Measurements from ENCODE around the gene DHTKD1. TPM values are rescaled to one million over a fixed set of nuclear protein-coding genes. Genes with fewer than 3 reads are reported as not detected.
"Not testable (repeated sequence)": the region's sequence is repeated elsewhere in the genome, so short reads cannot be mapped to it uniquely, and the experiment has no call there.

The DHTKD1 gene
- total RNA-seq, 1 experiment from 2014 or later: 15.5 TPM

- Histone ChIP-seq H3K36me3 (no peaks in the 10 kb centered on the region), H3K4me3 (no peak overlapping the region), H3K9me3 (no peaks in the 10 kb centered on the region), H3K27me3 (no peaks in the 10 kb centered on the region)
- DNase-seq: no peak
Measured at GRCh38 chr10:12051241-12051640, 17.5 kb upstream of the DHTKD1 start.

GRCh38 chr10:12055732-12056131 lies 13.0 kb upstream of the DHTKD1 start:
- no peaks in the 10 kb centered on the region for H3K9me3 ChIP-seq
- H3K4me3 ChIP-seq: no peak overlapping the region
- no peak for DNase-seq
- H3K27me3 ChIP-seq: no peaks in the 10 kb centered on the region
- no peaks in the 10 kb centered on the region for H3K36me3 ChIP-seq

- peak; percentile 7 for DNase-seq
- Histone ChIP-seq H3K9me3 (no peaks in the 10 kb centered on the region), H3K27me3 (no peaks in the 10 kb centered on the region), H3K36me3 (no peaks in the 10 kb centered on the region), H3K4me3 (no peak overlapping the region)
Measured at GRCh38 chr10:12056748-12057147, 12.0 kb upstream of the DHTKD1 start.

- no peaks in the 10 kb centered on the region for H3K27me3 ChIP-seq
- H3K36me3 ChIP-seq: no peaks in the 10 kb centered on the region
- H3K4me3 ChIP-seq: no peak overlapping the region
- no peaks in the 10 kb centered on the region for H3K9me3 ChIP-seq
- no peak for DNase-seq
Measured at GRCh38 chr10:12061124-12061523, 7.6 kb upstream of the DHTKD1 start.

GRCh38 chr10:12062754-12063482 lies 5.8 kb upstream of the DHTKD1 start:
- Histone ChIP-seq H3K36me3 (no peaks in the 10 kb centered on the region), H3K4me3 (no peak overlapping the region), H3K27me3 (no peaks in the 10 kb centered on the region), H3K9me3 (no peaks in the 10 kb centered on the region)
- no peak for DNase-seq

GRCh38 chr10:12063483-12063818 lies 5.3 kb upstream of the DHTKD1 start:
- Histone ChIP-seq H3K9me3 (no peaks in the 10 kb centered on the region), H3K27me3 (no peaks in the 10 kb centered on the region), H3K4me3 (no peak overlapping the region), H3K36me3 (no peaks in the 10 kb centered on the region)
- no peak for DNase-seq

GRCh38 chr10:12067336-12067735 lies 1.4 kb upstream of the DHTKD1 start:
- H3K27me3 ChIP-seq: no peaks in the 10 kb centered on the region
- H3K4me3 ChIP-seq: no peak overlapping the region
- H3K9me3 ChIP-seq: no peaks in the 10 kb centered on the region
- no peak for DNase-seq
- H3K36me3 ChIP-seq: no peaks in the 10 kb centered on the region

- not testable (repeated sequence) for H3K4me3 ChIP-seq, H3K36me3 ChIP-seq, H3K9me3 ChIP-seq, H3K27me3 ChIP-seq, DNase-seq
Measured at GRCh38 chr10:12071441-12071840, 2.7 kb downstream of the DHTKD1 start.

GRCh38 chr10:12073526-12073925 lies 4.8 kb downstream of the DHTKD1 start:
- no peak for DNase-seq
- no peak overlapping the region for H3K4me3 ChIP-seq

GRCh38 chr10:12077580-12078180 lies 8.9 kb downstream of the DHTKD1 start:
- Histone ChIP-seq H3K9me3 (no peaks in the 10 kb centered on the region), H3K36me3 (no peaks in the 10 kb centered on the region), H3K27me3 (no peaks in the 10 kb centered on the region), H3K4me3 (no peak overlapping the region)
- DNase-seq: no peak

More at GRCh38 chr10:12073526-12073925, 4.8 kb downstream of the DHTKD1 start:
- Histone ChIP-seq H3K9me3 (no peaks in the 10 kb centered on the region), H3K27me3 (no peaks in the 10 kb centered on the region), H3K36me3 (no peaks in the 10 kb centered on the region)

- no peak overlapping the region for H3K4me3 ChIP-seq
- DNase-seq: no peak
- no peaks in the 10 kb centered on the region; the same call in 1 of the 2 replicates for H3K36me3 ChIP-seq
- H3K27me3 ChIP-seq: no peaks in the 10 kb centered on the region
- H3K9me3 ChIP-seq: no peaks in the 10 kb centered on the region
Measured at GRCh38 chr10:12081470-12081869, 12.7 kb downstream of the DHTKD1 start.

GRCh38 chr10:12081879-12082557 lies 13.3 kb downstream of the DHTKD1 start:
- Histone ChIP-seq H3K4me3 (no peak overlapping the region), H3K27me3 (no peaks in the 10 kb centered on the region), H3K36me3 (no peaks in the 10 kb centered on the region; the same call in 1 of the 2 replicates), H3K9me3 (no peaks in the 10 kb centered on the region)
- DNase-seq: no peak

- no peak for DNase-seq
- no peaks in the 10 kb centered on the region; the same call in none of the 2 replicates for H3K36me3 ChIP-seq
- H3K9me3 ChIP-seq: no peaks in the 10 kb centered on the region
- no peaks in the 10 kb centered on the region for H3K27me3 ChIP-seq
- no peak overlapping the region for H3K4me3 ChIP-seq
Measured at GRCh38 chr10:12088919-12089318, 20.2 kb downstream of the DHTKD1 start.

GRCh38 chr10:12091421-12091820 lies 22.7 kb downstream of the DHTKD1 start:
- no peak for DNase-seq
- Histone ChIP-seq H3K36me3 (no peaks in the 10 kb centered on the region; the same call in none of the 2 replicates), H3K4me3 (no peak overlapping the region), H3K27me3 (no peaks in the 10 kb centered on the region), H3K9me3 (no peaks in the 10 kb centered on the region)

- DNase-seq, H3K27me3 ChIP-seq, H3K4me3 ChIP-seq, H3K36me3 ChIP-seq, H3K9me3 ChIP-seq: not testable (repeated sequence)
Measured at GRCh38 chr10:12097361-12097760, 28.6 kb downstream of the DHTKD1 start.

- no peaks in the 10 kb centered on the region for H3K9me3 ChIP-seq
- H3K27me3 ChIP-seq: no peaks in the 10 kb centered on the region
- no peak overlapping the region for H3K4me3 ChIP-seq
- H3K36me3 ChIP-seq: peaks cover 3% of the 10 kb centered on the region
- no peak for DNase-seq
Measured at GRCh38 chr10:12097791-12098190, 29.0 kb downstream of the DHTKD1 start.

GRCh38 chr10:12098966-12099365 lies 30.2 kb downstream of the DHTKD1 start:
- no peak for DNase-seq
- Histone ChIP-seq H3K27me3 (no peaks in the 10 kb centered on the region), H3K36me3 (peaks cover 3% of the 10 kb centered on the region)

GRCh38 chr10:12103802-12104201 lies 35.0 kb downstream of the DHTKD1 start:
- H3K36me3 ChIP-seq: peaks cover 3% of the 10 kb centered on the region
- no peaks in the 10 kb centered on the region for H3K27me3 ChIP-seq
- DNase-seq: no peak
- H3K9me3 ChIP-seq: no peaks in the 10 kb centered on the region
- no peak overlapping the region for H3K4me3 ChIP-seq

More at GRCh38 chr10:12098966-12099365, 30.2 kb downstream of the DHTKD1 start:
- H3K9me3 ChIP-seq: no peaks in the 10 kb centered on the region
- H3K4me3 ChIP-seq: no peak overlapping the region
